Stimulated activated CD8-positive, alpha-beta memory T cell treated with anti-CD3 and anti-CD28 coated beads, Interleukin-7, amount 100 ng/mL, for 1 hour (primary cell): Measurements from ENCODE around the gene UBTFL1.
"Not testable (repeated sequence)": the region's sequence is repeated elsewhere in the genome, so short reads cannot be mapped to it uniquely, and the experiment has no call there.

Source experiments
- DNase-seq, 2 donors: peaks; one replicate each; pipeline ENCODE4 v3.0.0-alpha.2; 2020; ENCODE audit warnings: low read depth in 2 of 2

The UBTFL1 gene, protein sequence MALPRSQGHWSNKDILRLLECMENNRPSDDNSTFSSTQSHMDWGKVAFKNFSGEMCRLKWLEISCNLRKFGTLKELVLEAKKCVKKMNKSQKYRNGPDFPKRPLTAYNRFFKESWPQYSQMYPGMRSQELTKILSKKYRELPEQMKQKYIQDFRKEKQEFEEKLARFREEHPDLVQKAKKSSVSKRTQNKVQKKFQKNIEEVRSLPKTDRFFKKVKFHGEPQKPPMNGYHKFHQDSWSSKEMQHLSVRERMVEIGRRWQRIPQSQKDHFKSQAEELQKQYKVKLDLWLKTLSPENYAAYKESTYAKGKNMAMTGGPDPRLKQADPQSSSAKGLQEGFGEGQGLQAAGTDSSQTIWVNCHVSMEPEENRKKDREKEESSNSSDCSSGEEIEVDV

DNA sequence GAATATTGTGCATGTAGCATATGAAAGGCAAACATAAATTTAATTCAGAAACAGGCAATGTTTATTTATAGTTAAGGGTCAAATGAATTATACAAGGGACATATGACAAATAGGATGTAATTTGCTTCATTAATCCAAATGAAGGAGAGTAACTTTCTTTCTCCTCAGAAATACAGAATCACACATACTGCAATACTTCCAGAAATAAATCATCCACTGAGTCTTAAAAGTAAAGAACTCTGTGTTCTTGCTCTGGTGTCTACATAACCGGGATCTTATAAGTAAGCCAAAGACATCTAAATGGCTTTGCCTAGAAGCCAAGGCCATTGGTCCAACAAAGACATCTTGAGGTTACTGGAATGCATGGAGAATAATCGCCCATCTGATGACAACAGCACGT lies at the start of gene UBTFL1:
TSS of gene UBTFL1 (plus strand) at position 301 of the 400 bp plus-strand sequence. CDS start at position 301, 0 bp downstream.
- not testable (repeated sequence) for DNase-seq

DNA sequence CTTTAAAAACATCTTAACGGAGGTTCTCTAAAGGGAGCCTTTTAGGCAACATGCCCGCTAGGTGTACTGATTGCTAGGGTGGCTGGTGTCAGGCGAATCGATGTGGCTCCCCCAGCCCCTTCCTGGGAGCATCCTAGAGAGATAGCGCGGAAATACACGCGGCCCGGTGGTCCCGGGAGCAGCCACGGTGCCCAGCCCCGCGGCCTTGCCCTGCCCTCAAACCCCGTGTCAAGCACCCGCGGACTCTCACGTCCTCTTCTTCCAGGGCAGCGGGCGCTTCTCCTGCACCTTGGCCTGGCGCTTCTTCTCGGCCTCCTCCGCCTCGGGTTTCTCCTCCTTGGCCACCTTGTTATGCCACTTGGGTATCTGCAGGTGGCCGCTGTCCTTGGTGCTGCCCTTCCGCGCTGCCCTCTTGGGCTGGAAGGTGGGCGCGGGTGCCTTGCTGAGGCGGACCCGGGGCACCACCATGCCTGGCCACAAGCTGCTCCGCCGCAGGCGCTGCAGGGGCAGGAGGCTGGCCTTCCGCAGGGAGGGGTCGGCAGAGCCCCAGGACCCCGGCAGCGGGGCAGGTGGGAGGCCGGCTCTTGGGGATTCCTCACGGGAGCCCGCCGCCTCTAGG lies 34.0 kb upstream of the UBTFL1 start:
- DNase-seq: not testable (repeated sequence)

DNA sequence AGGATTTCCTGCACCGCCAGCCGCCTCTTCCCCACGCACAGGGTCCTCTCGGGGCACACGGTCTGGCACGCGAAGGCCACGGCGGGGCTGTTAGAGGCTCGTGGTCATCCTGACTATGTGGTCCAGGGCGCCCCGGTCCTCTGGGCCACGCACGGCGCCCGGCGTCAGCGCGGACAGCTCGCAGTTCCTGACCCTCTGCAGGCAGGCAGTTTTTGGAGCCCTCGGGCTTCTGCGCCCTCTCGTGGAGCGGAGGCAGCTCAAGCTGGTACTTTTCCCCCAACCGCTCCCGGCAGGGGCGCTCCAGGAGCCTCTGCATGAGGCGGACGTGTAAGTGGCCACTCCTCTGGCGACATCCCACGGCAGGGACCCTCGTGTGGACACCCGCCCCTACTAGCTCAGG lies 33.4 kb upstream of the UBTFL1 start:
- not testable (repeated sequence) for DNase-seq

DNA sequence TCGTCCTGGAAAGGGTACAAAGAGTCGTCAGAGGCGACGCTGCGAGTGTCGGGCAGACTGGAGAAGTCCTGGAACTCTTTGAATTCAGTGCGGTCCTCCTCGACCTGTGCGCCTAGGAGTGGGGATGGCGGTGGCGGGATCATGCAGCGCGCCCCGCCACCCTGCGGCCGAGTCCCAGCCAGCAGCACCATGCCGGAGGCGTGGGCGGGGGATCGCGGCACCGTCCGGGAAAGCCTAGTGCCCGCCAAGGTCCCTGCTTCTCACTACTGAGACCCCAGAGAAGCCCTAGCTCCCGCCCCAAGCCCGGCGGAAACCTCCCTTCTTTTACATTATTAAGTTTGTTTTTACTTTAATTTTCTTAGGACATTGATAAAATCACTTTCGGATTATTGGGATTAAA lies 32.2 kb upstream of the UBTFL1 start:
- not testable (repeated sequence) for DNase-seq

DNA sequence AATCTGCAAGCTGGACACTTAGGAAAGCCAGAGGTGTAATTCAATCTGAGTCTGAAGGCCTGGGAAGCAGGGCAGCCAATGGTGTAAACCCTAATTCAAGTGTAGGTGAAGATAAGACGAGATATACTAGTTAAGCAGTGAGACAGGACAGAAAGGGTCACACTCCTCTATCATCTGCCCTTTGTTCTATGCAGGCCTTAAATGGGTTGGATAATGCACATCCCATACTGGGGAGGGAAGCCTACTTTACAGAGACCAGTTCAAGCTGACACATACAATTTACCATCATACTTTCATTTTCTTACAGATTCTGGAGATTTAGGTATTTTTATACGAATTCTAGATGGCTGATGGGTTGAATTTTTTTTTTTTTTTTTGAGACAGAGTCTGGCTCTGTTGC lies 3.0 kb downstream of the UBTFL1 start:
- DNase-seq: not testable (repeated sequence)

DNA sequence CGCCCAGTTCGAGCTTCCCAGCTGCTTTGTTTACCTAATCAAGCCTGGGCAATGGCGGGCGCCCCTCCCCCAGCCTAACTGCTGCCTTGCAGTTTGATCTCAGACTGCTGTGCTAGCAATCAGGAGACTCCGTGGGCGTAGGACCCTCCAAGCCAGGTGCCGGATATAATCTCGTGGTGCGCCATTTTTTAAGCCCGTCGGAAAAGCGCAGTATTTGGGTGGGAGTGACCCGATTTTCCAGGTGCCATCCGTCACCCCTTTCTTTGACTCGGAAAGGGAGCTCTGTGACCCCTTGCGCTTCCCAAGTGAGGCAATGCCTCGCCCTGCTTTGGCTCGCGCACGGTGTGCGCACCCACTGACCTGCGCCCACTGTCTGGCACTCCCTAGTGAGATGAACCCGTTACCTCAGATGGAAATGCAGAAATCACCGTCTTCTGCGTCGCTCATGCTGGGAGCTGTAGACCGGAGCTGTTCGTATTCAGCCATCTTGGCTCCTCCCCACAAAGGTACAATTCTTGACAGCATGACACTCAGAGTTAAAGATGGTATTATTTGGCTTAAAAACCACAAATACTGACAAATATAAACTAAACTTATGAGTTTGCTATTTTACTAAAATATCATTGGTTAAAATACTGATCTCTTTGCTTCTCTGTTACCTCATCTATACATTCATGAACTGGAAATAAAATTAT lies 9.6 kb downstream of the UBTFL1 start:
- not testable (repeated sequence) for DNase-seq

DNA sequence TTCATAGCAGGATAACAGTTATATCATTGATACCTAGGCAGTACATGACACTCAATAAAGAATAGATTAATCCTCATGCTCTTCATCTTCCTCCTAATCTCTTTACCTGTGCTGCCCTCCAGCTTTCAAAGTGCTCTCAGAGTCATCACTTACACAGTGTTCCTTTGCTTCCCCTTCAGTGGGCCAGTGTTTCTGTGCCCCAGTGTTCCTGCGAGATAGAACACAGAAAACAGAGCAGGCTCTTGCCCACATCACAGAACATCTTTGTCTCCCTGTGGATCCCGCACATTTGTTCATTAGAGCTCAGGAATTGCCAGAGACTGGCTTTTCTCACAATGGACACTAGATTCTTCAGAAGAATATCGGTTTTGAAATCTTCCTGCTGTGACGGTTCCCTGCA lies 12.5 kb downstream of the UBTFL1 start:
- DNase-seq: not testable (repeated sequence)

DNA sequence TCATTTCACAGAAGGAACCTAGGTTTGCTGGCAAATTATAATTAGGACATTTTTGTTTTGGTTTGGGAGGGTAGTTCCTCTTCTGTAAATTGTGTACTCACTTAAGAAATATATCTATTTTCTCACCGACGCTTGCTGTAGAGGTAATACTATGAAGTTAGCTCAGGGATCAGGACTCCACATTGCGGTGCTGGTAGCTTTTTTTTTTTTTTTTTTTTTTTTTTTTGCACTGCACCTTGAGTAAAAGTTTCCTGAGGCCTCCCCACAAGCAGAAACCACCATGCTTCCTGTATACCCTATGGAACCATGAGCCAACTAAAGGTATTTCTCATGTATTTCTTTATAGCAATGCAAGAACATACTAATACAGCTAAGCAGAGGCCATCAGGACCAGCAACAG lies 14.7 kb downstream of the UBTFL1 start:
- DNase-seq: no peak

DNA sequence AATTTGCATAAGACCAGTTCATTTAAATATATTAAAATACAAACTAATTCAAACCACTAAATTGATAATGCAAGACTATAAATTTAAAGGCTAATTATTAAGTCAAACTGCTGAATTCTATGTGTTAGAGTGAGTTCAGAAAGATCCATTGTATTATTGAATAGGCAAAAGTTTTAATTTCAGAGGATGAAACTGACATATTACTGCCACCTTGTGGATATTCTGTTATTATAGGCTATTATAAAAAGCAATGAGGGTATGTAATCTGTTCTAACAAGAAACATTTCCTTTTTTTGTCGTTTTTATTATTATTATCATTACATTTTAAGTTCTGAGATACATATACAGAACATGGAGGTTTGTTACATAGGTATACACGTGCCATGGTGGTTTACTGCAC lies 27.8 kb downstream of the UBTFL1 start:
- DNase-seq: no peak

DNA sequence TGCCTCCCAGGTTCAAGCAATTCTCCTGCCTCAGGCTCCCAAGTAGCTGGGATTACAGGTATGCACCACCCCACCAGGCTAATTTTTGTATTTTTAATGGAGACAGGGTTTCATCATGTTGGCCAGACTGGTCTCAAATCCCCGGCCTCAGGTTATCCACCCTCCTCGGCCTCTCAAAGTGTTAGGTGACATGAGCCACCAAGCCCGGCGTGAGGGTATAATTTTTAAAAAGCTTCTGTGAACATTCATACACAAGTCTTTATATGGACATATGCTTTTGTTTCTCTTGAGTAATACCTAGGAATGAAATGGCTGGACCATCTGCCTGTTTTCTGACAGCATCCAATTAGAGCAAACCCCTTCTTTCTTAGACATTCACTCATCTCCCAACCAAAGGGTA lies 34.4 kb downstream of the UBTFL1 start:
- no peak for DNase-seq

DNA sequence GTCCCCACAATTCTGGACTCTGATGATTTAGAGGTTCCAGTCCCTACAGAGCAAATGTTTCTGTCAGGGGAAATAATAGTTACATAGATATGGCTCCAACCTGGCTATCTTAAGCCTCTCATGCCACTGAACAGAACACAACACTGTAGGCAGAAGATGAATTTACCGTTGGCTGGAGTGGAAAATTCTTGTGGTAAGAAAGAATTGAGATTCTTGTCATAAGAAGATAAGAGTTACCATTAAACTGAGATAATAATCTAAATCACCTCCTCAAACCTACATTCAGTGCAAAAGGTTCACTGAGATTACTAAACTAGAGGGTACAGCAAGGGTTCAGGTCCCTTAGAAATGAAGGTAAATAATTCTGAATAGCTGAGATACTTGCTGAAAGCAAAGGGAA lies 38.6 kb downstream of the UBTFL1 start:
- DNase-seq: no peak

DNA sequence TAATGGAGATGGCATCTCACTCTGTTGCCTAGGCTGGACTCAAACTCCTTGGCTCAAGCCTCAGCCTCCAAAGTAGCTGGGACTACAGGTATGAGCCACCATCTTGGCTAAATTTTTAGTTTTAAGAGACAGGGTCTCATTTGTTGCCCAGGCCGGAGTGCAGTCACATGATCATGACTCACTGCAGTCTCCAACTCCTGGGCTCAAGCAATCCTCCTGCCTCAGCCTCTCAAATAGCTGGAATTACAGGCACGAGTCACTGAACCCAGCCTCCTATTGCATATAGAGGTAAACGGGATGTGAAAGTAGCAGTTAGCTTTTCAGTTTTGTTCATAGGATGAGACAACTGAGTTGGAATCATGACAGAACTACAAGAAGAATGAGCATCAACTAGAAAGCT lies 39.2 kb downstream of the UBTFL1 start:
- no peak for DNase-seq

DNA sequence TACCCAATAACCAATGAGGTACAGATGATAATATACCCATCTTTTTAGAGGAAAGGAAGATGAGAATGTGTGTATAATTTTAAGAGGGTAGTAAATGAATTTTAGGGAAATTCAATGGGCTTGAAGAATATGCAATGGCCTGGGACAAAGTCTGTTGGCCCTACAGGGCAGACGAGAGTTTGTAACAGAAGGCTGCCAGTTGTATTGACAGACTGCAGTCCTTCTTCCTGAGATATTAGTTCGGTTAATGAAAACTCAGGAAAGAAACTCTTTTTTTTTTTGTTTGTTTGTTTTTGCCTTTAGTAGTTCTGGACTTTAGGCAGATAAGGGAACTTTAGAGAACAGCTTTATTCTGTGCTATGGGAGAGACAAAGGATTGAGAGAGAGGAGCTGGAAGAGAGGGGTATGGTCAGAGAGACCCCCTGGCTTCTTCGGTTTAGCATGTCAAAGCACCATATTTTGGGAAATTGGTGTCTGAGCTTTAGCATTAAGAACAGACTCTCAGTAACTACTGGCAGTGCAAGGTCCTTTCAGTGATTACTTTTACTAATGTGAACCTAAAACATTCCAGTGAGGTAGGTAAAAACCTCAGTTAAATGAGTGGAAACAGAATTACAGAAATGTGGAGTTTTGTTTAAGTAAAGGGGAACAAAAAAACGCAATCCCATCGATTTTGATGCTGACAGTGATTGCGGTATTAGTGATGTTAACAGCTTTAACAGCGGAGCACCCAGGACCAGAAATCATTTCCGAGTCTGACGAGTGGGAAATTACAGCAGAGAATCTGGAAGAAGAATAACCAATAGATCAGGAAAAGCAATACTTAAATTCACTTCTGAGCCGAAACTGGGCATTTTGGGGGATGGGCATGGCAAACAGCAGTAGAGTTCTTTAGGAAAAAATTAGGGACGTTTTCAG lies 48.1 kb downstream of the UBTFL1 start:
- no peak for DNase-seq

DNA sequence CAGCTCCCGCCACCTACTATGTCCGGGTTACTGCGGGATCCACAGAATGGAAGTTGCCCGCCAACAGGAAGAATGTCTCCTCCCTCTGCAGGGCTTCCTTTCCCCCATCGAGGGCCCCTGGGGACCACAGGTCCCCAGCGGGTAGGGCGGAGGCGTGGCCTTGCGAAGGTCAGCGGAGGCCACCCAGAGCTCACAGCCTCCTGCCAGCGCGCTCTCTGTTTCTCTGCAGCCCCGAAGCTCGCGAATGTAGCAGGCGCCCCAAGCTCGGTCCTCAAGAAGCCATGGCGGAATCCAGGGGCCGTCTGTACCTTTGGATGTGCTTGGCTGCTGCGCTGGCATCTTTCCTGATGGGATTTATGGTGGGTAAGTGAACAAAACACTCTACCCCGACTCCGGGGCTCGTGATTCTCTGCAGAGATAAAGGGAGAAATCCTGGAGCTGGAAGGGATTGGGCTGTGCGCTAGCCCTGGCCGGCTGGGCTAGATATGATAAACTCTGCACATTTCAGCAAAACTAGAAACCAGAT lies 48.8 kb downstream of the UBTFL1 start, which contains the start of gene NAALAD2:
TSS of gene NAALAD2 (plus strand) at position 186 of the 526 bp plus-strand sequence. CDS start at position 282, 96 bp downstream.
- no peak for DNase-seq

DNA sequence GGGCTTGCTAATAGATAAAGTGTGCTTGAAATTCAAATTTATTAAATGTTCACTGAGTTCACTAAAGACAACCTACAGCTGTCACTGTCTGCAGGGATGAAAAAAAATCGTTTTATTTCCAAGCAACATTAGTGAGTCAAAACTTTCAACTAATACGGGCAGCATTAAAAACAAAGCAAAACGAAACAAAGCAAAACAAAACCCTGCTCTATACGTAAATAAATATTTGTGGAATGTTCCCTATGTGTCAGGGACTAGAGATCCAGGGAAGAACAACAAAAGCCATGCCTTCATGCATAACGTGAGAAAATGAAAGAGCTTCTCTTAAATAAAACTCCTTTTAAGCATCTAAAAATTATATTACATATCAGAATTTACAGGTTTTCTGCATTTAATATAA lies 49.3 kb downstream of the UBTFL1 start:
- DNase-seq: no peak
